Heart right ventricle (tissue), 16 donors: ENCODE data around the gene GJB3. TPM values are rescaled to one million over a fixed set of nuclear protein-coding genes. Genes with fewer than 3 reads are reported as not detected.

Source experiments
- ATAC-seq, 8 donors: fragments of 200-7000 bp; cut with Tn5 transposase; one replicate each; pipeline ENCODE4 v1.9.1; 2020; ENCODE audit warnings: mild to moderate bottlenecking in 8 of 8, moderate library complexity in 8 of 8, moderate number of reproducible peaks in 1 of 8
- DNase-seq, 2 donors: peaks; one replicate each; pipeline ENCODE4 v3.0.0-alpha.2; 2020
- H3K27ac ChIP-seq, 10 donors: fragments of 200-600 bp; sonication (generic) in 2 of 10; one replicate each; pipeline versions ENCODE4 v1.5.0 to v1.8.0; 2020 to 2022; ENCODE audit warnings: mild to moderate bottlenecking in 3 of 10
- H3K27me3 ChIP-seq, 7 donors: fragments of 200-600 bp; one replicate each; pipeline ENCODE4 v1.8.0; 2021 to 2022; ENCODE audit warnings: mild to moderate bottlenecking in 2 of 7
- H3K36me3 ChIP-seq, 9 donors: fragments of 200-600 bp; sonication (generic) in 1 of 9; one replicate each; pipeline versions ENCODE4 v1.5.0 to v1.8.0; 2020 to 2022; ENCODE audit warnings: mild to moderate bottlenecking in 2 of 9
- H3K4me1 ChIP-seq, 9 donors: fragments of 200-600 bp; sonication (generic) in 1 of 9; one replicate each; pipeline versions ENCODE4 v1.5.0 to v1.8.0; 2020 to 2022; ENCODE audit warnings: mild to moderate bottlenecking in 4 of 9
- H3K4me3 ChIP-seq, 10 donors: fragments of 200-600 bp; sonication (generic) in 2 of 10; one replicate each; pipeline versions ENCODE4 v1.5.0 to v1.8.0; 2020 to 2022; ENCODE audit warnings: mild to moderate bottlenecking in 7 of 10, moderate library complexity in 2 of 10
- H3K9me3 ChIP-seq, 11 donors: fragments of 200-600 bp in 10 of 11; sonication (generic) in 2 of 11; one replicate each; pipeline versions ENCODE4 v1.5.0 to v1.8.0; 2013 to 2022; ENCODE audit warnings: mild to moderate bottlenecking in 2 of 11, control low read depth in 1 of 11, moderate library complexity in 1 of 11
- WGBS, 2 donors: extraction: QIAGEN DNeasy Blood & Tissue Kit; methylation state at CpG; one replicate each; pipeline ENCODE4 v1.1.7; 2013; ENCODE audit warnings: inconsistent platforms in 1 of 2; 5-methylcytosine and 5-hydroxymethylcytosine counted together
- intact Hi-C, 10 donors: fragments of 100-400 bp; cut with DNase I; formaldehyde crosslinking; loops; one replicate each; pipeline versions ENCODE4 v1.11.1 to v1.14.2; 2022
- polyA plus RNA-seq, 2 donors: library from polyadenylated mRNA; stranded (reverse); fragments of 200-250 nt; gene quantifications; one replicate each; pipeline ENCODE4 v1.2.3, GENCODE V29; 2013
- total RNA-seq, 10 donors: library from RNA; stranded (reverse); fragmentation: NEBNext Ultra II Directional in 3 of 10; extraction: Animal tissue kit (Norgen Biotek cat#: 25700) in 3 of 10; gene quantifications; one replicate each; pipeline versions ENCODE4 v1.2.1 to v1.2.4, GENCODE V29; 2021 to 2023
- TF ChIP-seq, protein P1 (sequence below), 9 donors: fragments of 200-600 bp; sonication (generic) in 2 of 9; IDR thresholded peaks; one replicate each; pipeline versions ENCODE4 v1.5.0 to v1.8.0; 2021 to 2022; ENCODE audit warnings: antibody characterized with exemption in 9 of 9, mild to moderate bottlenecking in 5 of 9, moderate library complexity in 1 of 9
- donor health status: Arrhythmogenic right ventricular cardiomyopathy.
- donor health status: ischemic (EF 13 %, LVEDD 7.1; RV severe dilation, severe dysfunction).
- donor health status: healthy with polysubstance abuse.
- donor health status: DM: no; HTN: yes; CAD: no.
- donor health status: DM: no; HTN: no; CAD: no.
- donor health status: ischemic (EF 25% LVEDD 6.9; RV normal size, moderate dysfunction).
- donor health status: ischemic (EF 25% LVEDD 5.7; RV mildly dilated, moderate dysfunction).
- donor health status: healthy.
- donor health status: DM: yes; HTN: yes; CAD: no.
- donor health status: Ischemic cardiomyopathy.
- donor health status: ischemic (EF 35%, LVEDD 5.7; RV mildly dilated, moderate dysfunction).
- donor health status: nonischemic (EF 11% LVEDD 7.7; RV severe dilation, severe dysfunction).
- donor health status: DM: yes; HTN: yes; CAD: no.
- donor health status: PGD.
- donor health status: ischemic (EF 29% LVEDD 5.4; RV normal size, mild dysfunction).
- donor health status: nonischemic (EF 23%, LVEDD 6.1; RV moderate dilation, normal function).

Gene GJB3
- total and polyA plus RNA-seq, 12 donors, result not detected

DNA sequence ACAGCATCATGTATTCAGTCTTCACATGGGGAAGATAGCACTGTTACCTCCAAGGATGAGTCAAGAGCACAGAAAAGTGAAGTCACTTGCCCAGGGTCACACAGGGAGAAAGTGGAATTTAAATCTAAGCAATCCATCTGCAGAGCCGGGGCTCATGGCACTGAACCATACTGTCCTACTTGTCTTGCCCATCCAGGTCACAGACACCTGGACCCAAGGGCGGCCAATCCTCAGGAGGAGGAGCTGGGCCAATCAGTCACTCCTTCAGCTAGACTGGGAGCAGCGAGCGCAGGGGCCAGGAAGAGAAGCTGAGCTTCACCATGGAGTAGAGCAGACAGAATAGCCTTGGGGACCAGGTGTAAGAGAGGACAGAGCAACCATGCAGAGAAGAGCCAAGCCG, 35.3 kb upstream of the GJB3 start:
- no peak overlapping the region for H3K27ac ChIP-seq
- intact Hi-C loops, result loop anchor here in 5 of 10 donors (10.0 kb wide), 3 partner anchors 281 to 1111 kb away; no protein-coding TSS in a partner anchor
- WGBS, 2 donors, result 76 to 87% methylated on average over 5 of the region's 5 CpGs
- H3K4me3 ChIP-seq, result no peak overlapping the region
- no peaks in the 10 kb centered on the region for H3K36me3 ChIP-seq
- no peak for ATAC-seq
- H3K27me3 ChIP-seq, result peaks cover 0 to 39% (median 15%) of the 10 kb centered on the region in 7 donors
- H3K4me1 ChIP-seq, result peaks cover 0 to 4% (median 0%) of the 10 kb centered on the region in 9 donors
- DNase-seq, result no peak
- TF ChIP-seq, protein P1, sequence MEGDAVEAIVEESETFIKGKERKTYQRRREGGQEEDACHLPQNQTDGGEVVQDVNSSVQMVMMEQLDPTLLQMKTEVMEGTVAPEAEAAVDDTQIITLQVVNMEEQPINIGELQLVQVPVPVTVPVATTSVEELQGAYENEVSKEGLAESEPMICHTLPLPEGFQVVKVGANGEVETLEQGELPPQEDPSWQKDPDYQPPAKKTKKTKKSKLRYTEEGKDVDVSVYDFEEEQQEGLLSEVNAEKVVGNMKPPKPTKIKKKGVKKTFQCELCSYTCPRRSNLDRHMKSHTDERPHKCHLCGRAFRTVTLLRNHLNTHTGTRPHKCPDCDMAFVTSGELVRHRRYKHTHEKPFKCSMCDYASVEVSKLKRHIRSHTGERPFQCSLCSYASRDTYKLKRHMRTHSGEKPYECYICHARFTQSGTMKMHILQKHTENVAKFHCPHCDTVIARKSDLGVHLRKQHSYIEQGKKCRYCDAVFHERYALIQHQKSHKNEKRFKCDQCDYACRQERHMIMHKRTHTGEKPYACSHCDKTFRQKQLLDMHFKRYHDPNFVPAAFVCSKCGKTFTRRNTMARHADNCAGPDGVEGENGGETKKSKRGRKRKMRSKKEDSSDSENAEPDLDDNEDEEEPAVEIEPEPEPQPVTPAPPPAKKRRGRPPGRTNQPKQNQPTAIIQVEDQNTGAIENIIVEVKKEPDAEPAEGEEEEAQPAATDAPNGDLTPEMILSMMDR (IDR thresholded peaks at IDR 0.05), result no peak
- H3K9me3 ChIP-seq, result no peaks in the 10 kb centered on the region

DNA sequence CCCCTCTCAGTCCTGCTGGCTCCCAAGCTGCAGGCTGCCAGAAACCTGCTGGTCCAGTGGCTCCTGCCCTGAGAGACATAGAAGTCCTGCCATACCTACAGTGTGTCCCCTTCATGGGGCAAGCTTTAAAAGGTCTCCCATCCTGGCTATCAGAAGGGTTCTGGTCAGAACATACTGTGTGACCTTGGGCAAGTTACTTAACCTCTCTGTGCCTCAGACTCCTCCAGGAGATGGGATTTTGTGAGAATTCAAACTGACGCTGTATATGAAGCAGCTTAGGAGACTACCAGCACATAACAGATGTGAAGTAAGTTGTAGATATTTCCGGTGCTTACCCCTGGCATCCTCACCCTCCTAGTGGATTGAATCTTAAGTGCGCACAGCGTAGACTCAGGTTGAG, 34.9 kb upstream of the GJB3 start:
- no peak overlapping the region for H3K27ac ChIP-seq
- H3K36me3 ChIP-seq, result no peaks in the 10 kb centered on the region
- DNase-seq (no peak), ATAC-seq (no peak)
- intact Hi-C loops, result loop anchor here in 5 of 10 donors (10.0 kb wide), 3 partner anchors 281 to 1111 kb away; no protein-coding TSS in a partner anchor
- TF ChIP-seq, protein P1 (IDR thresholded peaks at IDR 0.05), result no peak
- H3K4me3 ChIP-seq, result no peak overlapping the region
- H3K27me3 ChIP-seq, result peaks cover 0 to 39% (median 15%) of the 10 kb centered on the region in 7 donors
- no peaks in the 10 kb centered on the region for H3K9me3 ChIP-seq
- WGBS, 2 donors, result 86 to 93% methylated on average over 4 of the region's 4 CpGs
- H3K4me1 ChIP-seq, result peaks cover 0 to 4% (median 0%) of the 10 kb centered on the region in 9 donors

DNA sequence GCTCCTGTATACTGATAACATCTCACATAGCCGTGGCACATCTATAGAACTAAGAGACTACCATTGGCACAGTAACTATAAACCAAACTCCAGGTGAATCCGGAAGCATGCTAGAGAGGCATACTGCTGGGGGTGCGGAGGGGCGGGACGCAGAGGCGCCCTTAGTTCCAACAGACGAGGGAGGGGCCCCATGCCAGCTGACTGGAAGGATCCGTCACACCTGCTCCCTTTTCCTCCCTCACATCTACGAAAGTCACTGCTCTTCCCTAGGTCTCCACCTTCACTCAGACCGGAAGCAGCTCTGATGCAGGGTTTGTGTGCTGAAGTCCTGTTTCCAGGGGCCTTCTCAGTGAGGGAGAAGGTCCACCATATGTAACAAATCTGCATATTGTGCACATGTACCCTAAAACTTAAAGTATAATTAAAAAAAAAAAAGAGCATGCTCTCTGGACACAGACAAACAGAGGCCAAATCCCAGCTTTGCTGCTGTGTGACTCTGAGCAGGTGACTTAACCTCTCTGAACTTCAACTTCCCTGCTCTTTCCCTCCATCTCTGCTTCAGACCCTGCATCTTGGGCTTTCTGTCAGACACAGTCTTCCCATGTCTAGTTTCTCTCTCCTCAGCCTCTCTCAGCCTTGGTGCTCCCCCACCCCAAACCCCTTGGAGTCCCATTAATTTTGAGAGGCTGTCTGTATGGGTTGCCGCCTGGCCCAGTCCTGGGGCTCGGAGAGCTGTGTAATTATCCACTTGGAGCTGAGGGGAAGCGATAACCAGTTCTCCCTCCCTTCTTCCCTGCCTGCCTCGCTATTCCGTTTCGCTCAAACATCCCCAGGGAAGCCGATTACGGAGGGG, 34.0 kb upstream of the GJB3 start:
- Histone ChIP-seq H3K4me1 (peaks cover 0 to 4% (median 0%) of the 10 kb centered on the region in 9 donors), H3K27ac (no peak overlapping the region), H3K27me3 (peaks cover 0 to 36% (median 15%) of the 10 kb centered on the region in 7 donors), H3K9me3 (no peaks in the 10 kb centered on the region), H3K36me3 (no peaks in the 10 kb centered on the region), H3K4me3 (no peak overlapping the region)
- TF ChIP-seq, protein P1 (IDR thresholded peaks at IDR 0.05), result no peak
- intact Hi-C loops, result loop anchor here in 5 of 10 donors (10.0 kb wide), 3 partner anchors 282 to 1112 kb away; no protein-coding TSS in a partner anchor
- no peak for DNase-seq
- no peak for ATAC-seq
- 56 to 58% methylated on average over 18 of the region's 18 CpGs for WGBS, 2 donors

DNA sequence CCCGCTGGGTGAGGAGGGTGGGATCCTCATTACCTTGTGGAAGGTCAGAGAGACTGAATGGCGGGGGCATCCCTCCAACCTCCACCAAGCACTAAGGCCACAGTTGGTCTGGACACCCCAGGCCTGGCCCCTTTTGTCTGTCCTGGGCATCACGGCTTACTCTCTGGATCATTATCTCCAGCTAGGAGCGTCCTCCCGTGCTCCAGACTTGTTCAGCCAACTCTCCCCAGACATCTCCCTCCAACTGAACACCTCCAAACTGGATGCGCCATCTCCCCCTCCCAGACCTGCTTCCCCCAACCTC, 33.4 kb upstream of the GJB3 start:
- Histone ChIP-seq H3K27me3 (peaks cover 0 to 33% (median 15%) of the 10 kb centered on the region in 7 donors), H3K4me1 (peaks cover 0 to 4% (median 0%) of the 10 kb centered on the region in 9 donors), H3K4me3 (no peak overlapping the region), H3K36me3 (no peaks in the 10 kb centered on the region), H3K9me3 (no peaks in the 10 kb centered on the region), H3K27ac (no peak overlapping the region)
- DNase-seq (no peak), ATAC-seq (no peak)
- TF ChIP-seq, protein P1 (IDR thresholded peaks at IDR 0.05), result no peak
- intact Hi-C loops, result loop anchor here in 5 of 10 donors (10.0 kb wide), 3 partner anchors 283 to 1113 kb away; no protein-coding TSS in a partner anchor
- 51 to 56% methylated on average over 6 of the region's 6 CpGs for WGBS, 2 donors
